CD14-positive monocyte (primary cell): Measurements from ENCODE around the gene TSPAN18. TPM values are rescaled to one million over a fixed set of nuclear protein-coding genes. Genes with fewer than 3 reads are reported as not detected.

ENCODE experiments used
- DNase-seq, 3 donors: peaks; one replicate each; pipeline ENCODE4 v3.0.0-alpha.2; 2011 to 2022
- H2AFZ ChIP-seq: 2 replicates; pipeline ENCODE4 v1.6.0; 2012; ENCODE audit warnings: mild to moderate bottlenecking, low read depth, low read length, inconsistent platforms; ENCODE audit not compliant: insufficient read depth, poor library complexity, severe bottlenecking
- H3K27ac ChIP-seq, 2 donors: 1 replicate in 1 of 2; 2 replicates in 1 of 2; pipeline ENCODE4 v1.5.1; 2012 to 2013; ENCODE audit warnings: low read length in 2 of 2, control low read depth in 1 of 2, inconsistent platforms in 1 of 2, low read depth in 1 of 2, mild to moderate bottlenecking in 1 of 2
- H3K27me3 ChIP-seq, 2 donors: one replicate each; pipeline versions ENCODE4 v1.6.0 to v1.6.1; 2011 to 2013; ENCODE audit warnings: low read length in 2 of 2; ENCODE audit not compliant: control insufficient read depth in 2 of 2, insufficient read depth in 2 of 2
- H3K36me3 ChIP-seq, 2 donors: replicated peaks in 1 of 2; 1 replicate in 1 of 2; 2 replicates in 1 of 2; pipeline versions ENCODE4 v1.5.1 to v1.6.1; 2012 to 2013; ENCODE audit warnings: low read length in 2 of 2, control low read depth in 1 of 2, inconsistent platforms in 1 of 2, mild to moderate bottlenecking in 1 of 2; ENCODE audit not compliant: insufficient read depth in 2 of 2, control insufficient read depth in 1 of 2
- H3K4me1 ChIP-seq, 2 donors: 1 replicate in 1 of 2; 2 replicates in 1 of 2; pipeline versions ENCODE4 v1.5.1 to v1.6.1; 2012 to 2013; ENCODE audit warnings: low read length in 2 of 2, control low read depth in 1 of 2, inconsistent platforms in 1 of 2, mild to moderate bottlenecking in 1 of 2, moderate library complexity in 1 of 2; ENCODE audit not compliant: insufficient read depth in 2 of 2, control insufficient read depth in 1 of 2
- H3K4me2 ChIP-seq: replicated peaks from 2 replicates; pipeline ENCODE3; 2012; ENCODE audit warnings: low read length, moderate library complexity, mild to moderate bottlenecking; ENCODE audit not compliant: poor library complexity, severe bottlenecking; ENCODE audit errors: extremely low read depth
- H3K4me3 ChIP-seq, 3 experiments: fragments of 200-600 bp in 1 of 3; sonication (generic) in 1 of 3; replicated peaks in 1 of 3; 1 replicate in 2 of 3; 2 replicates in 1 of 3; pipeline ENCODE4 v1.5.1; 2011 to 2013; ENCODE audit warnings: low read length in 3 of 3, mild to moderate bottlenecking in 3 of 3, control low read depth in 2 of 3, low read depth in 2 of 3, inconsistent platforms in 1 of 3, moderate library complexity in 1 of 3
- H3K79me2 ChIP-seq: 2 replicates; pipeline ENCODE4 v1.6.0; 2012; ENCODE audit warnings: mild to moderate bottlenecking, control low read depth, inconsistent platforms, low read length, moderate library complexity; ENCODE audit not compliant: insufficient read depth
- H3K9ac ChIP-seq: 2 replicates; pipeline ENCODE4 v1.6.0; 2017; ENCODE audit warnings: low read length, mild to moderate bottlenecking; ENCODE audit not compliant: insufficient read depth, poor library complexity, severe bottlenecking
- H3K9me3 ChIP-seq, 2 donors: replicated peaks in 1 of 2; 1 replicate in 1 of 2; 2 replicates in 1 of 2; pipeline versions ENCODE4 v1.5.1 to v1.6.1; 2012 to 2013; ENCODE audit warnings: low read length in 2 of 2, control low read depth in 1 of 2; ENCODE audit not compliant: control insufficient read depth in 1 of 2, insufficient read depth in 1 of 2
- H4K20me1 ChIP-seq: 2 replicates; pipeline ENCODE4 v1.6.0; 2012; ENCODE audit warnings: mild to moderate bottlenecking, low read length, control low read depth, moderate library complexity; ENCODE audit not compliant: insufficient read depth
- H3K27ac Mint-ChIP-seq, 7 donors: one replicate each; pipeline ENCODE4 v1.8.0; 2020; ENCODE audit warnings: mild to moderate bottlenecking in 7 of 7, mixed read lengths in 7 of 7, moderate library complexity in 6 of 7, inconsistent platforms in 2 of 7
- H3K27me3 Mint-ChIP-seq, 3 donors: one replicate each; pipeline ENCODE4 v1.8.0; 2021 to 2022; ENCODE audit warnings: low read depth in 3 of 3, mild to moderate bottlenecking in 3 of 3, mixed read lengths in 3 of 3, moderate library complexity in 3 of 3, inconsistent platforms in 1 of 3
- H3K36me3 Mint-ChIP-seq, 2 donors: one replicate each; pipeline ENCODE4 v1.8.0; 2020; ENCODE audit warnings: mixed read lengths in 2 of 2, inconsistent platforms in 1 of 2, mild to moderate bottlenecking in 1 of 2
- H3K4me1 Mint-ChIP-seq: one replicate; pipeline ENCODE4 v1.8.0; 2020; ENCODE audit warnings: mild to moderate bottlenecking, mixed read lengths
- H3K4me3 Mint-ChIP-seq, 2 donors: one replicate each; pipeline ENCODE4 v1.8.0; 2020; ENCODE audit warnings: mild to moderate bottlenecking in 2 of 2, mixed read lengths in 2 of 2, moderate library complexity in 1 of 2
- H3K9me3 Mint-ChIP-seq, 7 donors: one replicate each; pipeline ENCODE4 v1.8.0; 2020 to 2022; ENCODE audit warnings: mixed read lengths in 7 of 7, mild to moderate bottlenecking in 6 of 7, moderate library complexity in 6 of 7, inconsistent platforms in 2 of 7
- WGBS: methylation state at CpG from one replicate; pipeline ENCODE4 v1.1.5; 2013; ENCODE audit warnings: missing lambda C conversion rate; ENCODE audit not compliant: insufficient coverage; 5-methylcytosine and 5-hydroxymethylcytosine counted together
- intact Hi-C, 2 donors: fragments of 100-400 bp; cut with micrococcal nuclease; formaldehyde crosslinking; loops; one replicate each; pipeline versions ENCODE4 v1.15.0 to v1.15.1; 2023
- polyA plus RNA-seq, 3 donors: library from polyadenylated mRNA; depleted of rRNA in 1 of 3; unstranded in 2 of 3; stranded (reverse) in 1 of 3; fragments of 300-500 nt in 2 of 3; fragments of >200 nt in 1 of 3; fragmentation: Illumina TruSeq in 2 of 3; gene quantifications; 1 replicate in 2 of 3; 2 replicates in 1 of 3; pipeline ENCODE4 v1.2.3, GENCODE V29; 2012 to 2021
- TF ChIP-seq, protein P1 (sequence below): fragments of 200-600 bp; IDR thresholded peaks from one replicate; pipeline ENCODE4 v1.8.0; 2022; ENCODE audit warnings: antibody characterized with exemption, mild to moderate bottlenecking

Gene TSPAN18
- polyA plus RNA-seq, 3 donors = not detected

- no peak for DNase-seq
- peaks cover 11 to 28% (median 27%) of the 10 kb centered on the region in 3 donors for H3K27me3 Mint-ChIP-seq
- Histone ChIP-seq H3K27ac (no peak overlapping the region), H3K27me3 (peaks cover 0 to 9% of the 10 kb centered on the region in 2 donors), H3K9me3 (no peaks in the 10 kb centered on the region), H3K9ac (no peak overlapping the region), H3K4me1 (peaks cover 16 to 17% of the 10 kb centered on the region in 2 donors), H4K20me1 (no peaks in the 10 kb centered on the region), H3K4me2 (no peak overlapping the region), H3K4me3 (no peak overlapping the region), H3K79me2 (no peaks in the 10 kb centered on the region), H2AFZ (no peak overlapping the region), H3K36me3 (no peaks in the 10 kb centered on the region)
- no peaks in the 10 kb centered on the region for H3K36me3 Mint-ChIP-seq
- H3K9me3 Mint-ChIP-seq = peaks cover 0 to 2% (median 0%) of the 10 kb centered on the region in 7 donors
- TF ChIP-seq, protein P1, sequence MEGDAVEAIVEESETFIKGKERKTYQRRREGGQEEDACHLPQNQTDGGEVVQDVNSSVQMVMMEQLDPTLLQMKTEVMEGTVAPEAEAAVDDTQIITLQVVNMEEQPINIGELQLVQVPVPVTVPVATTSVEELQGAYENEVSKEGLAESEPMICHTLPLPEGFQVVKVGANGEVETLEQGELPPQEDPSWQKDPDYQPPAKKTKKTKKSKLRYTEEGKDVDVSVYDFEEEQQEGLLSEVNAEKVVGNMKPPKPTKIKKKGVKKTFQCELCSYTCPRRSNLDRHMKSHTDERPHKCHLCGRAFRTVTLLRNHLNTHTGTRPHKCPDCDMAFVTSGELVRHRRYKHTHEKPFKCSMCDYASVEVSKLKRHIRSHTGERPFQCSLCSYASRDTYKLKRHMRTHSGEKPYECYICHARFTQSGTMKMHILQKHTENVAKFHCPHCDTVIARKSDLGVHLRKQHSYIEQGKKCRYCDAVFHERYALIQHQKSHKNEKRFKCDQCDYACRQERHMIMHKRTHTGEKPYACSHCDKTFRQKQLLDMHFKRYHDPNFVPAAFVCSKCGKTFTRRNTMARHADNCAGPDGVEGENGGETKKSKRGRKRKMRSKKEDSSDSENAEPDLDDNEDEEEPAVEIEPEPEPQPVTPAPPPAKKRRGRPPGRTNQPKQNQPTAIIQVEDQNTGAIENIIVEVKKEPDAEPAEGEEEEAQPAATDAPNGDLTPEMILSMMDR = no peak
- intact Hi-C loops = no loop called here
- peaks cover 17% of the 10 kb centered on the region for H3K4me1 Mint-ChIP-seq
- H3K27ac Mint-ChIP-seq = no peak overlapping the region
- 97% methylated on average over 4 of the region's 7 CpGs for WGBS
- H3K4me3 Mint-ChIP-seq = no peak overlapping the region
Measured at GRCh38 chr11:44920451-44920850, 193.7 kb downstream of the TSPAN18 start.

GRCh38 chr11:44923115-44923514, 196.4 kb downstream of the TSPAN18 start:
- TF ChIP-seq, protein P1 = no peak
- H3K27me3 Mint-ChIP-seq = peaks cover 6 to 14% (median 8%) of the 10 kb centered on the region in 3 donors
- Histone ChIP-seq H4K20me1 (no peaks in the 10 kb centered on the region), H3K4me1 (no peaks in the 10 kb centered on the region), H2AFZ (no peak overlapping the region), H3K4me2 (no peak overlapping the region), H3K9ac (no peak overlapping the region), H3K27me3 (no peaks in the 10 kb centered on the region), H3K79me2 (no peaks in the 10 kb centered on the region), H3K9me3 (no peaks in the 10 kb centered on the region), H3K36me3 (no peaks in the 10 kb centered on the region), H3K27ac (no peak overlapping the region), H3K4me3 (no peak overlapping the region)
- H3K27ac Mint-ChIP-seq = no peak overlapping the region
- no peaks in the 10 kb centered on the region for H3K36me3 Mint-ChIP-seq
- no peak overlapping the region for H3K4me3 Mint-ChIP-seq
- intact Hi-C loops = no loop called here
- no peaks in the 10 kb centered on the region for H3K9me3 Mint-ChIP-seq
- no peaks in the 10 kb centered on the region for H3K4me1 Mint-ChIP-seq
- 80% methylated on average over 5 of the region's 7 CpGs for WGBS
- DNase-seq = no peak
